D721Med (cell line): Measurements from ENCODE around the gene CCNL2.

Experiments used
- DNase-seq: peaks from one replicate; pipeline ENCODE4 v3.0.0; 2011; ENCODE audit warnings: low spot score; ENCODE audit not compliant: insufficient read length
- FAIRE-seq: peaks from 2 replicates; lab custom pipeline; 2011; peaks lifted over from hg19 to GRCh38; lab: Jason Lieb, UNC
- CTCF ChIP-seq: IDR thresholded peaks from 2 replicates; pipeline ENCODE4 v1.5.1; 2012; ENCODE audit warnings: mild to moderate bottlenecking, control low read depth; ENCODE audit not compliant: insufficient read depth; ENCODE audit errors: missing control alignments

CCNL2 gene

GRCh38 chr1:1348420-1349255, 50.5 kb downstream of the CCNL2 start:
- TF ChIP-seq CTCF: no peak
- no peak for DNase-seq
- FAIRE-seq: no peak

- FAIRE-seq (no peak), DNase-seq (no peak)
- TF ChIP-seq CTCF: no peak
Measured at GRCh38 chr1:1347663-1348419, 51.3 kb downstream of the CCNL2 start.

GRCh38 chr1:1347026-1347595, 52.0 kb downstream of the CCNL2 start:
- DNase-seq (no peak), FAIRE-seq (no peak)
- TF ChIP-seq CTCF: no peak

- no peak for TF ChIP-seq CTCF
- no peak for DNase-seq
- FAIRE-seq: no peak
Measured at GRCh38 chr1:1346501-1346890, 52.6 kb downstream of the CCNL2 start.

GRCh38 chr1:1345860-1346500, 53.2 kb downstream of the CCNL2 start:
- FAIRE-seq (no peak), DNase-seq (no peak)
- no peak for TF ChIP-seq CTCF

GRCh38 chr1:1345384-1345783, 53.8 kb downstream of the CCNL2 start:
- TF ChIP-seq CTCF: no peak
- DNase-seq (no peak), FAIRE-seq (no peak)
